ENCODE measurements around the gene CAPN11. TPM values are rescaled to one million over a fixed set of nuclear protein-coding genes. Genes with fewer than 3 reads are reported as not detected.

Gene CAPN11
- total and polyA plus RNA-seq, 2 of the 4 experiments (the other 2 are of a cell fraction), result not detected

- H2BK5ac ChIP-seq (ENCODE audit: low read depth, low read length, poor library complexity, severe bottlenecking), result no peak overlapping the region
- POLR2A ChIA-PET (ENCODE audit: unreplicated experiment), result no interaction called here
- no peak overlapping the region for H2AK9ac ChIP-seq (replicated peaks; ENCODE audit: low read depth, low read length, poor library complexity)
- no peak overlapping the region for H3K56ac ChIP-seq (ENCODE audit: extremely low read depth, insufficient read depth, low read length)
- no peak for DNase-seq
- H2AFZ ChIP-seq (replicated peaks; ENCODE audit: low read length, poor library complexity), result no peak overlapping the region
- ATAC-seq (ENCODE audit: low read depth), result no peak
- H3K4me1 ChIP-seq (ENCODE audit: control insufficient read depth, insufficient read depth, low read length), result no peaks in the 10 kb centered on the region
- no peak overlapping the region for H3K14ac ChIP-seq (replicated peaks; ENCODE audit: low read depth, low read length)
- H3K18ac ChIP-seq (ENCODE audit: low read depth, low read length), result no peak overlapping the region
- H2BK15ac ChIP-seq (ENCODE audit: low read depth, low read length), result no peak overlapping the region
- no peak overlapping the region for H3K23ac ChIP-seq (ENCODE audit: low read depth, low read length)
- 67% methylated on average over 1 of the region's 1 CpG; no CpG with 5 or more reads in 1 of the 2 experiments for WGBS, 2 experiments (ENCODE audit: extremely low coverage in 2 of 2, insufficient read length in 1 of 2)
- no peak overlapping the region for H4K8ac ChIP-seq (ENCODE audit: low read depth in 2 of 2, low read length in 2 of 2)
- H4K5ac ChIP-seq (ENCODE audit: low read depth, low read length), result no peak overlapping the region
- no peak overlapping the region for H3K27ac ChIP-seq (ENCODE audit: insufficient read depth, low read length)
- H3K9me1 ChIP-seq (ENCODE audit: insufficient read depth, low read length), result no peaks in the 10 kb centered on the region
- no peak overlapping the region for H3K4ac ChIP-seq (ENCODE audit: low read depth, low read length)
- H2BK20ac ChIP-seq (ENCODE audit: low read depth, low read length), result no peak overlapping the region
- intact Hi-C loops (cut with micrococcal nuclease) (no loop called here), in situ Hi-C loops (cut with MboI; ENCODE audit: low sequenced_read_pairs) (loop anchor here (10.0 kb wide), 1 partner anchor 167 kb away; no protein-coding TSS in a partner anchor), dilution Hi-C loops (cut with HindIII; ENCODE audit: low sequenced_read_pairs, unreplicated experiment) (no loop called here)
- H4K91ac ChIP-seq (ENCODE audit: insufficient read depth, low read depth, low read length), result no peak overlapping the region
- no peaks in the 10 kb centered on the region for H3K36me3 ChIP-seq (ENCODE audit: control insufficient read depth, insufficient read depth, low read length)
- H3K27me3 ChIP-seq (ENCODE audit: control insufficient read depth, insufficient read depth, low read length), result peaks cover 47% of the 10 kb centered on the region
- H4K20me1 ChIP-seq (ENCODE audit: insufficient read depth, low read length), result no peaks in the 10 kb centered on the region
- no peak overlapping the region for H3K9ac ChIP-seq (ENCODE audit: low read depth, low read length)
- no peak for TF ChIP-seq MAFK (IDR thresholded peaks at IDR 0.05; ENCODE audit: low read depth, low read length)
- TF ChIP-seq NFE2L2 (IDR thresholded peaks at IDR 0.05; ENCODE audit: low read depth, low read length), result no peak
- no peak for TF ChIP-seq MAZ (IDR thresholded peaks at IDR 0.05; ENCODE audit: borderline replicate concordance, low read depth, low read length)
- no peak for TF ChIP-seq SMC3 (IDR thresholded peaks at IDR 0.05; ENCODE audit: low read depth, low read length)
- TF ChIP-seq USF2 (IDR thresholded peaks at IDR 0.05; ENCODE audit: low read depth, low read length), result no peak
- no peak for TF ChIP-seq ELK1 (IDR thresholded peaks at IDR 0.05; ENCODE audit: borderline replicate concordance, low read depth, low read length)
- TF ChIP-seq MXI1 (IDR thresholded peaks at IDR 0.05; ENCODE audit: borderline replicate concordance, low read depth, low read length), result no peak
- no peak for TF ChIP-seq POLR2A (IDR thresholded peaks at IDR 0.05; ENCODE audit: low read depth, low read length)
- TF ChIP-seq CEBPB (IDR thresholded peaks at IDR 0.05; ENCODE audit: low read depth, low read length), result no peak
- TF ChIP-seq CHD1 (IDR thresholded peaks at IDR 0.05; ENCODE audit: low read depth, low read length), result no peak
- TF ChIP-seq FOS (IDR thresholded peaks at IDR 0.05; ENCODE audit: low read depth, low read length), result no peak
- TF ChIP-seq RAD21 (IDR thresholded peaks at IDR 0.05; ENCODE audit: low read length), result no peak
- TF ChIP-seq CTCF (conservative IDR thresholded peaks at IDR 0.05; ENCODE audit: low read depth, low read length), result no peak
- no peak for TF ChIP-seq RFX5 (IDR thresholded peaks at IDR 0.05; ENCODE audit: low read depth, low read length)
- TF ChIP-seq BHLHE40 (IDR thresholded peaks at IDR 0.05; ENCODE audit: low read depth, low read length), result no peak
- TF ChIP-seq RCOR1 (IDR thresholded peaks at IDR 0.05; ENCODE audit: insufficient replicate concordance, low read length), result no peak
- no peak overlapping the region for H2BK120ac ChIP-seq (ENCODE audit: low read depth, low read length)
- CTCF ChIA-PET, result interaction anchor here (0.6 kb wide), 1 partner anchor 46 kb away, joined by 4 read pairs; no protein-coding TSS in a partner anchor
- no peaks in the 10 kb centered on the region for H3K79me1 ChIP-seq (ENCODE audit: low read depth in 1 of 2, low read length in 2 of 2)
- no peak overlapping the region for H3K4me2 ChIP-seq (ENCODE audit: low read depth, low read length)
- no TSS peak for BruUV-seq (replicated peaks)
- peaks cover 2% of the 10 kb centered on the region for H3K9me3 ChIP-seq (ENCODE audit: control insufficient read depth, insufficient read depth, low read length)
- H2AK5ac ChIP-seq (ENCODE audit: low read depth, low read length), result no peak overlapping the region
- no peak overlapping the region for H3K4me3 ChIP-seq (ENCODE audit: insufficient read depth, low read depth, low read length)
Observed at GRCh38 chr6:44167567-44167966, 8.9 kb downstream of the CAPN11 start.
